GM21786 (cell line): ENCODE data around the gene ELMO1.

ENCODE experiments used
- ATAC-seq: cut with Tn5 transposase; IDR thresholded peaks from one replicate; pipeline ENCODE4 v1.9.1; 2021; ENCODE audit not compliant: unreplicated experiment

Gene ELMO1

DNA sequence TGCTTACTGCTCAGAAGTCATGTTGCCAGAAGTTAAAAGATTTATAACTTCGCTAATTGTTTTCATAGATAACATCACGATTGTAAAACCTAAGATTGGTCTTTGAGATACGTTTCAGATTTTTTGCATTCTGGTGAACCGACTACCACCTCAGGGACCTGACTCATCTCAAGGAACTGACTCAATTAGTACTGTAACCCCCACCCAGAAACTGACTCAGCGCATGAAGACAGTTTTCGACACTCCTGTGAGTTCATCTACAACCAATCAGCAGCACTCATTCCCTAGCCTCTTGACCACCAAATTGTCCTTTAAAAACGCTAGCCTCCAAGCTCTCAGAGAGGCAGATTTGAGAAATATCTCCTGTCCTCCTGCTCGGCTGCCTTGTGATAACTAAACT, 72.3 kb downstream of the ELMO1 start:
- no peak for ATAC-seq

DNA sequence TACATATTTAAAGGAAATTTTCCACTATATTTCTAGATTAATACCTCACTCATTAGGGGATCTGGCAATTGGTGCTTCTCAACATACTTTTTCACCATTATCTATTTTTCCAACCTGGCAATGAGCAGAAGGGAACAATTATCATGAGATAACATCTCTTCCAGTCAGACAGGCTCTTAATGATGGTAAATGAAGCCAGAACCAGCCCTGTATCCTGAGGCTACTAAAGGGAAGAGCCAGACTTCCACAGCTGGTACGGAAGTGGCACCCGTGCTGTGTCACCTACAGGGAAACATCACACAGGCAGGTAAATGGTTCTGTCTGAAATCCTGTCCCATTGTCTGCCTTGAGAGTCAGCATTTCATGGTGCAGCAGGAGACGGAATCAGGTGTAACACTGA, 75.9 kb downstream of the ELMO1 start:
- ATAC-seq, result no peak

DNA sequence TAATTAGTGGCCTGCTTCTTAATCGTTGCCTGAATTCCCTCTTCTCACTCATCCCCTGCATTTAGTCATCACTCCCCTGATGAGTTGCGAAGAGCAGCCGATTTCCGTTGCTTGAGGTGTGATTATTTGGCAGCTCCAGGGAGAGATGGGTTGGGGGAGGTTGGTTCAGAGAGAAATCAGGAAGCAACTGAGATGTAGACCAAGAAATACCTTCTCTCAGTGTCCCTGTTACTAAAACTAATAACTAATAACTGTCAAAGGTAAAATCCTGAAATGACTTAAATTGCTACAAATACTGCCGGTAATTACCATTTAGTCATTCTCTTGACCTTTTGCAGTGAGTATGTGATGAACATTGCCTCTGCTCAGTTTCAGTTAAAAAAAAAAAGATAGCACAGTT, 76.9 kb downstream of the ELMO1 start:
- ATAC-seq, result no peak

DNA sequence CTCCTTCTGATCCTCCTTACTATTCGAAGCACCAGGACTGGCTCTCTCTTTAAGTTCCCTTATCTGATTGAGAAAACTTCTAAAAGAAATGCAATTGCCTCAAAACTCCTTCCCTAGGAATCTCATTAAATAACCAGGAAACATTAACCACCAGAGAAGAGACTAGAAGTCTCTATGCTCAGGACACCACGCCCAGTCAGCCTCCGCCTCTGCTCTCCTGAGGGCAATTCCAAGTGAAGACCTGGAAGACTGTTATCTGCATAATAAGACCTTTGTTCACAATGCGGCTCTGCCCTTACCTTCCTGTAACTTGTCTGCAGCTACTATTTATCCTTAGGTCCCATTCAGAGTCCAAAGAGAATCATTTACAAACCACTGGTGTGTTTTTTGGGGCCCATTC, 78.8 kb downstream of the ELMO1 start:
- no peak for ATAC-seq

DNA sequence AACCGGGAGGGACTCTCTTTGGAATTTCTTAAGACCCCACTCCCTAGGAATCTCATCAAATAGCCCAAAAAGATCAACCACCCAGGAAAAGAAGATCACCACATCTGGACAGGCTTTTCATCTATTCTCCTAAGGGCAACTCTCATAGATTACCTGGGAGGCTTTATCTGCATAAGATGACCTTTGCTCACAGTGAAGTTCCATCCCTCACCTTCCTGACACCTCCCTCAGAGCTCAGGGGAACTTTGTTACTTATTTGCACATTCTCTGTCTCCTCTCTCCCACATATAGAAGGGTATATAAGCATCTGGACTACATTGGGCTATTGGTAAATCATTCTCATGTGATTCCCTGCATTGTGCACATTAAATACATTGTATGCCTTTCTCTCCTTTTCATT, 80.1 kb downstream of the ELMO1 start:
- ATAC-seq, result no peak

DNA sequence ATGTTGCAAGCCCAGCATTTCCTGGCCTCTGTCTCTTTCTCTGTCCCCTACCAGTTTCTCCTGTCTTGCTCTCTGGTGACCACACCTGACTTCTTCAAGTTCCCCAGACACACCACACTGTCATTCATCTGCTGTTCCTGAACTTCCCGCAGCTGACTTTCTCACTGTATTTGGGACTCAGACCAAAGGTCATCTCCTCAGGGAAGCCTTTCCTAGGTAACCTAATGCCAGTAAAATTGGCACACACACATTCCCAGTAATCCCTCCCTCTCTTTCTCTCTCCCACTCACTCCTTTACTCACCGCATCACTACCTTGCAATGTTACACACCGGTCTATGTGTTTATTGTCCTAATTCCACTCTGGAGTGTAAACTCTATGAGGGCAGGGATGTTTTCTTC, 81.7 kb downstream of the ELMO1 start:
- ATAC-seq, result no peak

DNA sequence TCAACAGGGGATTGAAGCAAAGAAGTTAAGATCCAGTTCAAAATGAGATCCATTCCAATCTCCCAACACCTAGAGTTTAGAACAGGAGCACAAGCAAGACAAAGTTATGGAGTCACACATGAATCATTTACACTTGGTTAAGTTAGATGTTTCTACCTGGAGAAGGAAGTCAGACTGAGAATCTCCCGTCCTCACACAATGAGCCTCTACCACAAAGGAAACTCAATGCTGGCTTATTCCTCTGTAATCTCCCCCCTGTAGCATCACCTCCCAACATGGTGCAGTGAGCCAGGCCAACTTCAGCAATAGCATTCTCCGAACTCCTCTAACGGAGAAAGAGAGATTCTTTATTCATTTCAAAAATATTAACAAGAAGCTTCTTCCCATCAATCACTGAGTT, 82.2 kb downstream of the ELMO1 start:
- no peak for ATAC-seq

DNA sequence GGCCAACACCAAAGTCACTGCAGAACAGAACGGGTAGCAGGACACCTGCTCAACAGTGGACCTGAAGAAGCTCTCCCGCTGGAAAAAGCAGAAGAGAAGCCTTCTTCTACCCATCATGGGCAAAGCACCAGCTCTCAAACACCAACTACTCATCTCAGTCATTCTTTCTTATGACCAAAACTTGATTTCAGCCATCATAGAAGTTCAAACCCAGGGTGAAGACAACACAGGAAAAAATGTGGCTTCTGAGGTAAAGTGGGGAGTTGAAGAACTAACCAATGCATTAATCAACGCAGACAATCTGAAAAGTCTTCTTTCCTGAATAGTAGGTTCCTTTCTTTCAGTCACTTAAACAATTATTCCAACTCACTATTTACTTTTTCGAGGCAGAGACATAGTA, 83.3 kb downstream of the ELMO1 start:
- no peak for ATAC-seq

DNA sequence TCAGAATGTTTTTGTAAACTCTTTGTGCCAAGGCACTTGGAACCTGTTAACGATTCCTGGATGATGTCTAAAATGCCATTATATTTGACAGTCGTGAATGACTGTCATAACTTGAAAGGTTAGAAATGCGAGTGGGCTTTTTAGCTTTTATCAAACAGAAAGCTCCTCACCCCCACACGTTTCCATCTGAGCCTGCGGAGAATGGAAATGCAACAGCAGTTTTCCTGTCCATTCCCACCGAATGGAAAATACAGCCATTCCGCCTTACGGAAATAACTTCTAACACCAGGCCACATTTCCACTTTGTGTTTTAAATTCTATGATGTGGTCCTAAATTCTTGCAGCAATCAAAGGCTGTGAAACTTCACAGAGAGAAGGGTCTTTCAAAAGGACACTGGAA, 83.8 kb downstream of the ELMO1 start:
- ATAC-seq, result no peak

DNA sequence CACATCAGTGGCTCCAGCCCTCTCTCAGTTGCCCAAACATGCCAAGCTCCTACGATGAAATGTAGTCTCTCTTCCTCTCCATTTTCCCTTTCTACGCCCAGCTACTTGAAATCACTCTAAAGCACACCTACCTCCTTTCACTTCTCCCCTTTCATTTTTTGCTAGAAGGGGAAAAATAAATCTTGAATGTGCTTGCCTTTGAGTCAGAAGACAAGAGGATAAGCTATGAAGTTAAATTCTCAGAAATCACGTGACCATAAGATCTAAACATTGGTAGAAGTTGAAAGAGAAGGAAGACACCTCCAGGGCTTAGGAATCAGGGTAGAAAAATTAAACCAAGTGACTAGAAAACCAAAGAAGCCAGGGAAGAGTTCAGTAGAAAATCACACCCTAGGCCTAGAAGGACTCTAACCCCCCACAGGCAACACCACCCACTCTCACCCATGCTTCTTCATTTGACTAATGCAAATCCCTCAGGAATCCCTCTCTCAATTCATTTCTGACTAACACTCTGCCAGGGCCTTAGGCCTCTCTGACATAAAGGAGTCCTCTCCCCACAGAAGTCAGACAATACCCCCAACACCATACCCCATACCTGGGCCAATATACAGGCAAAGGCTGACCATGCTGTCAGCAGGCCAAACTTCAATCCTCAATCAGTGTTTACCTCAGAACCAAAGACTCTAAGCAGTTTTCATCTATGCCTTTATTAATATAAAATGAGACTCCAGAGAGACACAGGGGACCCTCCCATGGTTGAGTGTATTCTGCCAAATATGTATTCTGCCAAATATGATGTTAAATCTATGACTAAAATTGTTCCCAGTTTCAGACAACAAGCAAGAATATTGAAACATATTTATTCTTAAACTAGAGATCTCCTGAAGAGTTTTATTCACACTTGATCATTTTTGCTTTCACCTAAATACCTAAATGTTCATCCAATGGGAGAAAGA, 84.8 kb downstream of the ELMO1 start:
- ATAC-seq, result no peak

DNA sequence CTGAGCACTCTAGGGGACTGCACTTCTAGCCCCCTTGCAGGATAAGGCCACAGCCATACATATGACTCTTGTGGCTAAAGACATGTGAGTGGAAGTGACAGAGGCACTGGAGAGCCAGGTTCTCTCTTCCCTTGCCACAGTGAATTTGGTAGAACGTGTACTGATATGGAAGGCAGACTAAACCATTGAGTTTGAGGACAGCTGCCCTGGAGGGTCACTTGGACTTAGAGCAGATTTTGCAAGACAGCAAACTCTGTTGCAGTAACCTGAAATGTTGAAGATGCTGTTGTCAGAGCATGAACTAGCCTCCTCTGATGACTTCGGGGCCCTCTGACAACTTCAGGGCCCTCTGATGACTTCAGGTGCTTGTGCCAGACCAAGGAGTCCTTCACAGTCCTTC, 85.9 kb downstream of the ELMO1 start:
- ATAC-seq, result no peak

DNA sequence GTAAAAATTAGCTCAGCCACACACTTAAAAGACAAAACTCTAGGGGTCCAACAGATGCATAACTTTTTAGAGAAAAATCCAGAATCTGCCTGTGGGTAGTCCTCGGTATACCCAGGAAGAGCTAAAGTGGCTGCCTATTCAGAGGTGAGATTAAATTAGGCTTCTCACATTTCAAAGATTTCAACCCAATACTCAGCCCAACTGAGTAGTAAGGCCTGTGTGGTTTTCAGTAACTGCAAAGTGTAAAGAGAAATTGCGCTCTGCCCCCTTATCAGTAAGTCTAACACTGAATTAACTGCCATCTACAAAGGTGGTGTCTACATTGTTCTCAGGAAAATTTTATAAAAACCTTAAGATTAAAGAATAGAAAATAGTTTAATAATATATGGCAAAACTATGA, 88.2 kb downstream of the ELMO1 start:
- ATAC-seq, result no peak

DNA sequence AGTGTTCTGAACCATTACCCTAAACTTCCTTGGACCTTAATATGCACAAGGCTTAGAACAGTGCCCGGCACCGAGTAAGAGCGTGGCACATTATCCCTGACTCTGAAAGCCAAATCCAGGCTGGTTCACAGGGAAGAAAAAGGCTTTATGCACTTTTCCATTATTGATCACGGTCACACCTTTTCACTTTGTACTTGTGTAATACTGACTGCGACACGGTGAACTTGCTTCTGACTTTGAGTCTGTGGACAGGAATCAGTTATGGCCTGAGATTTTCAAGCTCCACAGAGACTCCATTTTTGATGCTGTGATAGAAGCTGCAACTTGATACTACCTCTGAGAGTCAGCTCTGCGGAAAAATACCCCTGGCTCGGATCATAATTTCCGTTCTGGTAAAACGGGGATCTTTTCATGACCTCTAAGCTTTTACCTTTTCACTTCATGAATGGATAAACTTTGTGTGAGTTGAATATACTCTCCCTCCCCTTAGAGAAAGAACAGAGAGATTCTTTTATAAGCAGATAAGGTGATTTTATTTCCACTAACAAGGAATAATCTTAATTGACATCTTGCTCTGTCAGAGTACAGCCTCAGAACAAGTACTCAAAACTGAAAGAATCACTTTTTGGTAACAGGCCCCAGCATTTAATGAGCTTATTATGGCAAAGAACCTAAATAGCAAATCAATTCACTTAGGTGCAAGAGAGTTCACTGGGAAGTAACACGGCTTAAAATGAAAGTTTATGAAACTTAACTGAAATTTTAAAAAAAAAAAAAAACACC, 88.8 kb downstream of the ELMO1 start:
- ATAC-seq, result no peak

DNA sequence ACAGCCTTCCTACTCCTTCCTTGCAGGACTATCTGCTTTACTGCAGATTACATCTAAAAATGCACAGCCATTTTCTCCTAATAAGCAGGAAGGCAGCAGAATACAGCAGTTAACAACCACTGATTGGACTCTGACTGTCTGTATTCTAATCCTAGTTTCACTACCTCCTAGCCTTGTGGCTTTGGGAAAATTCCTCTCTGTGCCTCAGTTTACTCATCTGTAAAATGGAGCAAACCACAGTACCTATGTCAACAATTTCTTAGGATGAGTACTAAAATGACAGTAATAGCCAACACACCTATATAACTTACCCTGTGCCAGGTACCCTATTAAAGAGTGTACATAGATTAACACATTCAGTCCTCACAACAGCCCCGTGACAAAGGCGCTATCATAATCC, 89.5 kb downstream of the ELMO1 start:
- ATAC-seq, result no peak

DNA sequence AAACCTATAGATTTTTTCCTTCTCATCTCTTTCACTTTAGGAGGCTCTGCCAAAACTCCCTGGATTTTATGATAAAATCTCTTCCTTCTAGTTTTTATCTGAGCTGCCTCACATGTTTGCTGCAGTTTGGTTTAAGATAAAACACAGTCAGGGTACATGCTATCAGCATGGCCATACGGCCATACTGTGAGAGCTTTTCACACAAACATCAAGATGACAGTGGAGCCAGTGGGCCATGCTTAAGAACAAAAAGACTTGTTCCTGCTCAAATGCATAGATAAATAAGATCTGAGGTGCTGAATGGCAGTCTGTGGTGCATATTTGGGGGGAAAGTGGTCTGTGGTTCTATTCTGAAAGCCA, 91.0 kb downstream of the ELMO1 start:
- no peak for ATAC-seq

DNA sequence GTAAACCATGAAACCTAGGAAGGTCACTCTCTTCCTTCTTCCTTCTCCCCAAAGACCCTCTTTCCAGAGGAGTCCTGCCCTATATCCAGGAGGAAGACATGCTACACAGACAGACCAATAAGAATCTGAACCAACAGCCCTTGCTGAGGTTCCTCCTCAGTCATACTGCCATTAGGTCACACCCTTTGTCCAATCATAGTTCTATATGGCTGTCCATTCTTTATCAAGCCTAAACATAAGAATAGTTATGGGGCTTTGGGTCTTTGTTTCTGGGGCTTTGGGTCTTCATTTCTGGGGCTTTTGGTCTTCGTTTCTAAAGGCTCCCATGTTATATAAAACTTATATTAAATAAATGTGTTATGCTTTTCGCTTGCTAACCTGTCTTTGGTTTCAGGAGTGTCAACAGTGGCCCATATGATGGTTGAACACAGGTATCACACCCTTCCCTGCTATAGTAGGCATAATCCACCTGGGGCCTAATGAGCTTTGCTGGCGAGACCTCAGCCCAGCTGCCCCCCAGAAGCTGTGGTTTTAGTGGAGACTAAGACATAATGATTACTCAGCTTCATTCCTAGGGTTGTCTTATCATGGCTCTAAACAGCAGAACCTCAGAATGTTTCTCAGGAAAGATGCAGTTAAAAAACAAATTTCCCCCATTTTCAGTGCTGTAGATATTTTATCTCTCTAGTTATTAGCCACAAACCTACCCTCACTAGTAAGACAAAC, 91.6 kb downstream of the ELMO1 start:
- no peak for ATAC-seq

DNA sequence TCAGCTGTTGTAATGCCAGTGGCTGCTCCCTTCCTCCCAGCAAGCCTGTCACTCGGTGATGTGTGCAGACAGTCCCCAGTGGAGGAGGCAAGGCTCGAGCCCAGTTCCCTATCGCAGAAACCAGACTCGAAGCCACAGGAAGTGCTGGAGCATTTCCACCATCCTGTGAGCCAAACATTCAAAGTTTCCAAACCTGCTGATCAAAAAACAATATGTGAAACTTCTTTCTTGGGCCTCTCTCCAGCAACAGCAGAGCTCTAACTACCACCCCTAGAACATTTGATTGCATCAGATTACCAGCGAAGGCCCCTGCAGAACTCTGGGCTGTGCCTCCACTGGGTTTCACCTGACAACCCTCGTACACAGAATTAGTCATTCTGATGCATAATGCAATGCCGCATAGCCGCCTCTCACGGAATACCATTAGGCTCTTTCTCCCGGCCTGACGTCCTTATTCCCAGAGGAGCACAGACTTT, 94.0 kb downstream of the ELMO1 start:
- no peak for ATAC-seq

DNA sequence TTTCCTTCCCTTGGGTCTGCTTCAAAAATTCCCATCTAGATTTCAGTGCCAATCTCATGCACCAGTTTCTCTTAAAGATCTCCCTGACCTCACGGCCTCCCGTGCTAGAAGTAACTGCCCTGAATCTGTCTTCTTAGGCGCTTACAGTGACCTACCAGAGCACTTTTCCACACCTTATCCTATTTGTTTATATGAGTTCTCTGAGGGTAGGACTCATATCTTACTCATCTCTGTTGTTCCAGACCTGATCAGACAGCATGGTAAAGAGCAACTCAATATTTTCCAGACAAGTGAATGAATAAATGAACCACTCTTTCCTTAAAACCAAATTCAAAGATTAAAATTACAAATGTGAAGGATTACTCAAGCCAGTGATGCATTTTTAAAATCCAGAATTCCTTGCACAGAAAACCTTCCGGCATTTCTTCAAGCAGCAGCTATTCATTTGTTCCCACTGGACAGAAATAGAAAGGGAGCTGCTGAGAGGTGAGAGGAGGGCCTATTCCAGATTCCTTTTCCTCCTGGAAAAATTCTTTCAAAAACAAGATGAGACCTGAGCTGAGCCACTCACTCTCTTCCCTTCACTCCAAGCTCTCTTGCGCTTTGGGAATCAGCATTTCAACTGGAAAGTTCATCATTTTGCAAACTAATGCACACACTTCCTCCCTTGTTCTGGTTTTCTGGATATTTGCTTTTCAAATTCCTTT, 94.6 kb downstream of the ELMO1 start:
- ATAC-seq, result no peak

DNA sequence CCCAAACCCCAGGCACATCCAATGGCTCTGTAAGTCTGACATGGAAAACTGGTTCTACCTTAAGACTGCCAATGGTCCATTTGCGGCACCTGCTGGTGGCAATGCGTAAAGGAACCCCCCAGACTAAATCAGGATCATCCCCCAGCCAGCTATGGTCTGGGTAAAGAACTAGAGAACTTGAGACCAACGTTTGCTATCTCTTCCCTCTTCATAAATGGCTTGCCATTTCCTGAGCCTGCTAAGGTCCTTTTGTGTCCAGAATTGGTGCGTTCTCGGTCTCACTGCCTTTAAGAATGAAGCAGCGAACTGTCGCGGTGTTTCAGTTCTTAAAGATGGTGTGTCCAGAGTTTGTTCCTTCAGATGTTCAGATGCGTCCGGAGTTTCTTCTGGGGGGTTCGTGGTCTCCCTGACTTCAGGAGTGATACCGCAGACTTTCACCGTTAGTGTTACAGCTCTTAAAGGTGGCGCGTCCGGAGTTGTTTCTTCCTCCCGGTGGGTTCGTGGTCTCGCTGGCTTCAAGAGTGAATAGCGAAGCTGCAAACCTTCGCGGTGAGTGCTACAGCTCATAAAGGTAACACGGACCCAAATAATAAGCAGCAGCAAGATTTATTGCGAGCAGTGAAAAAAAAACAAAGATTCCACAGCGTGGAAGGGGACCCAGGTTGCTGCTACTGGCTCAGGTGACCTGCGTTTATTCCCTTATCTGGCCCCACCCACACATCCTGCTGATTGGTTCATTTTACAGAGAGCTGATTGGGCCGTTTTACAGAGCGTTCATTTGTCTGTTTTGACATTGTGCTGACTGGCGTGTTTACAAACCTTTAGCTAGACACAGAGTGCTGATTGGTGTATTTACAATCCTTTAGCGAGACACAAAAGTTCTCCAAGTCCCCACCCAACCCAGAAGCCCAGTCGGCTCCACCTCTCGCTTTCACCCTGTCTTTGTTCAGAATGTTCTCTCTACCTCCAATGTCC, 95.4 kb downstream of the ELMO1 start:
- peak; percentile 57 for ATAC-seq
